SU-DHL-6 (cell line): ENCODE measurements around the gene DCAF5.

Experiments
- H2AFZ ChIP-seq: fragments of 200-600 bp; sonication (generic); 2 replicates; pipeline ENCODE4 v1.6.1; 2014; ENCODE audit warnings: low read depth, mild to moderate bottlenecking, moderate library complexity, mixed read lengths, antibody characterized with exemption, low read length; ENCODE audit not compliant: severe bottlenecking
- H3F3A ChIP-seq: fragments of 200-600 bp; shearing (Covaris generic); 2 replicates; pipeline ENCODE4 v1.6.0; 2016; ENCODE audit warnings: antibody characterized with exemption, mild to moderate bottlenecking; ENCODE audit not compliant: insufficient read depth
- H3K27ac ChIP-seq: fragments of 200-600 bp; sonication (generic); 2 replicates; pipeline ENCODE4 v1.5.1; 2016; ENCODE audit warnings: low read depth, mild to moderate bottlenecking, low read length, moderate library complexity, mixed read lengths
- H3K27me3 ChIP-seq: fragments of 200-600 bp; sonication (generic), shearing (Covaris generic); 2 replicates; pipeline ENCODE4 v1.6.0; 2014; ENCODE audit warnings: mild to moderate bottlenecking, low read length
- H3K36me3 ChIP-seq: fragments of 200-600 bp; sonication (generic); 2 replicates; pipeline ENCODE4 v1.6.1; 2014; ENCODE audit warnings: mild to moderate bottlenecking, low read length, mixed read lengths
- H3K4me2 ChIP-seq: fragments of 300-600, 200-600 bp; shearing (Covaris generic), sonication (generic); 2 replicates; pipeline ENCODE4 v1.6.0; 2014; ENCODE audit warnings: low read length, low read depth, mild to moderate bottlenecking; ENCODE audit not compliant: poor library complexity, severe bottlenecking
- H3K4me3 ChIP-seq: fragments of 200-600 bp; sonication (generic); 2 replicates; pipeline ENCODE4 v1.5.1; 2014; ENCODE audit warnings: antibody characterized with exemption, low read length, mild to moderate bottlenecking, mixed read lengths; ENCODE audit not compliant: insufficient read depth, poor library complexity, severe bottlenecking
- H3K79me2 ChIP-seq: fragments of 200-600 bp; sonication (generic); 2 replicates; pipeline ENCODE4 v1.6.1; 2014; ENCODE audit warnings: mild to moderate bottlenecking, low read length, moderate library complexity; ENCODE audit not compliant: insufficient read depth
- H3K9ac ChIP-seq: fragments of 200-600 bp; sonication (generic); 2 replicates; pipeline ENCODE4 v1.7.0; 2014; ENCODE audit warnings: mild to moderate bottlenecking, low read length
- H3K9me2 ChIP-seq: fragments of 200-600 bp; sonication (generic); replicated peaks from 2 replicates; pipeline ENCODE4 v1.6.1; 2014; ENCODE audit warnings: low read length; ENCODE audit not compliant: insufficient read depth
- H3K9me3 ChIP-seq: fragments of 200-600 bp; sonication (generic); 2 replicates; pipeline ENCODE4 v1.6.1; 2014; ENCODE audit warnings: low read length, mixed read lengths; ENCODE audit not compliant: insufficient read depth
- H4K20me1 ChIP-seq: fragments of 200-600 bp; sonication (generic); 2 replicates; pipeline ENCODE4 v1.6.1; 2014; ENCODE audit warnings: low read depth, mild to moderate bottlenecking, antibody characterized with exemption, low read length, moderate library complexity, mixed read lengths
- CTCF ChIP-seq: fragments of 200-600 bp; sonication (generic); IDR thresholded peaks from one replicate; pipeline ENCODE4 v1.5.1; 2017; ENCODE audit warnings: antibody characterized with exemption, mild to moderate bottlenecking, low read length, moderate library complexity; ENCODE audit not compliant: insufficient read depth, poor library complexity, severe bottlenecking
- EZH2phosphoT487 ChIP-seq: fragments of 200-600 bp; sonication (generic), shearing (Covaris generic); conservative IDR thresholded peaks from 2 replicates; pipeline ENCODE4 v1.6.1; 2018; ENCODE audit warnings: mild to moderate bottlenecking, antibody characterized with exemption, low read length, moderate library complexity, mixed read lengths

DCAF5 gene

GRCh38 chr14:69045857-69046475, 107.0 kb downstream of the DCAF5 start:
- Histone ChIP-seq H3K27ac (no peak overlapping the region), H2AFZ (no peak overlapping the region), H3K36me3 (no peaks in the 10 kb centered on the region), H3K9me3 (no peaks in the 10 kb centered on the region), H3K9ac (no peak overlapping the region), H3K4me2 (no peak overlapping the region), H3K4me3 (no peak overlapping the region), H4K20me1 (no peaks in the 10 kb centered on the region), H3F3A (no peaks in the 10 kb centered on the region), H3K27me3 (no peaks in the 10 kb centered on the region), H3K79me2 (no peaks in the 10 kb centered on the region), H3K9me2 (no peaks in the 10 kb centered on the region)
- no peak for TF ChIP-seq EZH2phosphoT487
- no peak for TF ChIP-seq CTCF

GRCh38 chr14:69044965-69045555, 107.9 kb downstream of the DCAF5 start:
- Histone ChIP-seq H2AFZ (no peak overlapping the region), H3K9me3 (no peaks in the 10 kb centered on the region), H3K27me3 (no peaks in the 10 kb centered on the region), H3F3A (no peaks in the 10 kb centered on the region), H3K4me3 (no peak overlapping the region), H3K9ac (no peak overlapping the region), H3K9me2 (no peaks in the 10 kb centered on the region), H3K27ac (no peak overlapping the region), H3K4me2 (no peak overlapping the region), H4K20me1 (no peaks in the 10 kb centered on the region), H3K36me3 (no peaks in the 10 kb centered on the region), H3K79me2 (no peaks in the 10 kb centered on the region)
- TF ChIP-seq EZH2phosphoT487 (no peak), CTCF (no peak)

- Histone ChIP-seq H3K27ac (no peak overlapping the region), H3K9me2 (no peaks in the 10 kb centered on the region), H3K27me3 (no peaks in the 10 kb centered on the region), H4K20me1 (no peaks in the 10 kb centered on the region), H3K9ac (no peak overlapping the region), H3K4me2 (no peak overlapping the region), H3K4me3 (no peak overlapping the region), H2AFZ (no peak overlapping the region), H3K9me3 (no peaks in the 10 kb centered on the region), H3K36me3 (no peaks in the 10 kb centered on the region), H3F3A (no peaks in the 10 kb centered on the region), H3K79me2 (no peaks in the 10 kb centered on the region)
- TF ChIP-seq EZH2phosphoT487 (no peak), CTCF (no peak)
These were observed 108.6 kb downstream of the DCAF5 start for GRCh38 chr14:69044296-69044695.
